Activated T-cell treated with anti-CD3 and anti-CD28 coated beads, Interleukin-2, amount 50 U/mL, for 4 hours (primary cell): Measurements from ENCODE around the gene CDC7. TPM values are rescaled to one million over a fixed set of nuclear protein-coding genes. Genes with fewer than 3 reads are reported as not detected.

Experiments used
- ATAC-seq, 2 donors: fragments of 200-7000 bp; cut with Tn5 transposase; one replicate each; pipeline ENCODE4 v1.10.0; 2021
- DNase-seq: peaks from one replicate; pipeline ENCODE4 v3.0.0-alpha.2; 2020
- H3K27me3 Mint-ChIP-seq: one replicate; pipeline ENCODE4 v1.8.0; 2021; ENCODE audit warnings: low read depth, mixed read lengths
- H3K36me3 Mint-ChIP-seq: one replicate; pipeline ENCODE4 v1.8.0; 2022; ENCODE audit warnings: mixed read lengths; ENCODE audit not compliant: insufficient read depth
- H3K4me1 Mint-ChIP-seq: one replicate; pipeline ENCODE4 v1.8.0; 2021; ENCODE audit warnings: low read depth, mixed read lengths
- H3K4me3 Mint-ChIP-seq: one replicate; pipeline ENCODE4 v1.8.0; 2021; ENCODE audit warnings: mild to moderate bottlenecking, moderate library complexity, mixed read lengths
- H3K9me3 Mint-ChIP-seq: one replicate; pipeline ENCODE4 v1.8.0; 2021; ENCODE audit warnings: mixed read lengths
- total RNA-seq, 3 donors: library from RNA; stranded (reverse); gene quantifications; one replicate each; pipeline ENCODE4 v1.2.1, GENCODE V29; 2021

The CDC7 gene
- total RNA-seq, 3 donors from 2014 or later, result 11.1 to 20.1 (median 16.6) TPM

- no peak for DNase-seq
- ATAC-seq, result peak; percentile 91 to 94
- H3K36me3 Mint-ChIP-seq, result peaks cover 2% of the 10 kb centered on the region
- no peak overlapping the region for H3K4me3 Mint-ChIP-seq
- peaks cover 25% of the 10 kb centered on the region for H3K4me1 Mint-ChIP-seq
- H3K27me3 Mint-ChIP-seq, result no peaks in the 10 kb centered on the region
- no peaks in the 10 kb centered on the region for H3K9me3 Mint-ChIP-seq
Measured at GRCh38 chr1:91523482-91523881, 22.8 kb downstream of the CDC7 start.

- ATAC-seq (no peak), DNase-seq (no peak)
- Mint-ChIP-seq H3K9me3 (no peaks in the 10 kb centered on the region), H3K27me3 (no peaks in the 10 kb centered on the region), H3K4me3 (no peak overlapping the region), H3K36me3 (peaks cover 2% of the 10 kb centered on the region), H3K4me1 (peaks cover 23% of the 10 kb centered on the region)
Measured at GRCh38 chr1:91526496-91526895, 25.8 kb downstream of the CDC7 start.

DNA sequence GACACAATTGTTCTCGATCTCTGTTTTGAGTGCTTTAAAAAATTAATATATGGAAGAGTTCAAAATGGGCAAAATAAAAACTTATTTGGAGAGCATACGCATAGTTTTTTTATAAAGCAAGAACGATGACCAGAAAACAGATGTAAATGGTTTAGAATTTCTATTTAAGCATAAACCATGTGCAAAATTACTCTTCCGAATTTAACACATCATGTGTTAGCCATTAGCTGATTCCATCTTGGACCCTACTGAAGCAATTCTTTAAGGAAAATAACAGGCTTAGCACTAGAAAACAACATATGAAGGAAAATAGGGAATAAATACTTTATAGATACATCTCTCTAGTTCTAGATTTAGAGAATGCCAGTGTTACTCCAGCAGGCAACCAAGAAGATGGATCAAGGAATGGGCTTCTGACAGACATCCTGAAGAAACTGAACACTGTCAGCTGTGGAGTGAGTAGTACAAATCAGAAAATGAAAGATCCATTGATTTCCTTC lies 26.7 kb downstream of the CDC7 start:
- no peak for ATAC-seq

GRCh38 chr1:91527781-91528180 lies 27.1 kb downstream of the CDC7 start:
- peaks cover 25% of the 10 kb centered on the region for H3K4me1 Mint-ChIP-seq
- H3K36me3 Mint-ChIP-seq, result peaks cover 2% of the 10 kb centered on the region
- no peaks in the 10 kb centered on the region for H3K9me3 Mint-ChIP-seq
- DNase-seq, result no peak
- H3K4me3 Mint-ChIP-seq, result no peak overlapping the region
- no peak for ATAC-seq
- no peaks in the 10 kb centered on the region for H3K27me3 Mint-ChIP-seq

More for the DNA sequence above, 26.7 kb downstream of the CDC7 start:
- Mint-ChIP-seq H3K27me3 (no peaks in the 10 kb centered on the region), H3K4me1 (peaks cover 23% of the 10 kb centered on the region), H3K4me3 (no peak overlapping the region), H3K9me3 (no peaks in the 10 kb centered on the region), H3K36me3 (peaks cover 2% of the 10 kb centered on the region)
- no peak for DNase-seq

- no peaks in the 10 kb centered on the region for H3K27me3 Mint-ChIP-seq
- no peak for ATAC-seq
- DNase-seq, result no peak
- H3K4me1 Mint-ChIP-seq, result peaks cover 18% of the 10 kb centered on the region
- no peaks in the 10 kb centered on the region for H3K9me3 Mint-ChIP-seq
- no peaks in the 10 kb centered on the region for H3K36me3 Mint-ChIP-seq
- no peak overlapping the region for H3K4me3 Mint-ChIP-seq
Measured at GRCh38 chr1:91529856-91530255, 29.2 kb downstream of the CDC7 start.

DNA sequence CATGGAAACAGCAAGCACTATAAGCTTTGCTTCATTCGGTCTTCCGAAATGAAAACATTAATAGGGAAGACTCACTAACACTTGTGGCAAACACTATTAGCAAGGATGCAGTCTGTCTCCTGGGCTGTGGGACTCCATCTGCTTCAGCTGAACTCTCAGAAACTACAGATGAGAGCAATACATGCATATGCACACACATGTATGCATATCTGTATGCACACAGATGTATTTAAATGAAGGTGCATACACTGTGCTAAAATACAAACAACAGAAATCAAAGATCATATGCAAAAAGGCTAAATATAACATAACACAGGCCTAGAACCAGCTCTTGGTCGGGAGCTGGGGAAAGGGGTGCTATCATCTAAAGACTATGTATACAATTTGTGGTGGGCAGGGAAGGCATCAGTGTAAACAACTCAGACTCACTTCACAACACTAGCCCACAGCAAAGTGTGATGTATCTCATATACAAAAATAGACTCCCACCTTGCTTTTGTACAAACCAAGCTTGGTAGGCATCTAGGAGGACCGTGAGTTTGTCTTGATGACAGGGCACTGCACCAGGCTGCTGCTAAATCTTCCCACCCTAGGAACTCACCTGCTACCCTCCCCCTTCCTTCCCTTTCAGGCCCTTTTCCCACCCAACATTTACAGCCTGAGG lies 32.8 kb downstream of the CDC7 start:
- Mint-ChIP-seq H3K9me3 (no peaks in the 10 kb centered on the region), H3K27me3 (no peaks in the 10 kb centered on the region), H3K36me3 (no peaks in the 10 kb centered on the region), H3K4me1 (peaks cover 26% of the 10 kb centered on the region), H3K4me3 (no peak overlapping the region)
- DNase-seq (no peak), ATAC-seq (no peak)

DNA sequence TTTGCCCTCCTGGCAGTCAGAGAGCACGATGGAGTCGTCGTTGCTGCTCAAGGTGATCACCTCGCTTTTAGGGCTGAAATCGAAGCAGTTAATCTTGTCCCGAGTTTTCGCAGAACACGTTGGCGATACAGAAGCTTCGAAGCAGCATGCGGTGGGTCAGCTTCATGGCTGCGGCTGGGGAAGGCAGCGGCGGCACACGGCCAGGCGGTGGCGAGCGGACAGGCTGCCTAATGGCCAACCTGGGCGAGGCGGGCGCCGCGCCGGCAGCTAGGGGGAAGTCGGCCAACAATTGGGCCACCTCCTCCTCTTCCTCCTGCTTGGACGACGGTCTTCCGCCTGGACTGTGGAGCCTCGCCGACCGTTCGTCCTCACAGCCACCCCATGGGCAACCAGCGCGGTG lies 34.8 kb downstream of the CDC7 start:
- Mint-ChIP-seq H3K36me3 (no peaks in the 10 kb centered on the region), H3K9me3 (no peaks in the 10 kb centered on the region), H3K4me1 (peaks cover 23% of the 10 kb centered on the region), H3K27me3 (no peaks in the 10 kb centered on the region), H3K4me3 (no peak overlapping the region)
- DNase-seq (no peak), ATAC-seq (no peak)

DNA sequence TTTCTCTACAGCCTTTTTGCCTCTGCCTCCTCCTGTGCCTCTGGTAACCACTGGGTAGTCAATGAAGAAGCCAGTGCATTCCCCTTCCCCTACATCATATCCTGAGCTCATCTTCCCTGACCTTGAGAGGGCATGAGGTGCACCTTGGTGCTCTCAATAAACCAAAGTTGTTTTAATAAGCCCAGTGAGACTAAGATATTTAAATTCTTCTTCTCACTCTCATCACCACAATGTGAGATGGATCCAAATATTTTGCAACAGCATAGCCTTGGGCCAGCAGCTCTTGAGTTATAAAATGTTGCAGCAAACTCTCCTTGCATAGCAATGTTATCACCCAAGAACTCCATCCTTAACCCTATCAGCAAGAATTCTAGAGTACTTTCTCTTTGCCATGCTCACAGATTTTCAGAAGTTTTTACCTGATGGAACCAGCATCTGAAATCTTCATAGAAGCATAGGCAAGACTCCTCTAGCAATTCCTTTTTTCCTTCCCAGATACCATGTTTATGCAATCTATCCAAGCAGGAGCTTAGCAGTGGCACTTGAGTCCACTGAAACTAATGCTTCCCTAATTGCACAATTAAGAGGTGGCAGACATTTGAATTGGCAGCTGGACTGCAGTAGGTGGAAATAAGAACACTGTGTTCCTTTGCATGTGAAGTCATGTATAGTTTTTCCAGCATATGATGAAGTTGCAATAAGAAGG lies 36.8 kb downstream of the CDC7 start:
- Mint-ChIP-seq H3K36me3 (peaks cover 1% of the 10 kb centered on the region), H3K9me3 (no peaks in the 10 kb centered on the region), H3K27me3 (no peaks in the 10 kb centered on the region), H3K4me3 (no peak overlapping the region), H3K4me1 (peaks cover 37% of the 10 kb centered on the region)
- DNase-seq (no peak), ATAC-seq (no peak)

DNA sequence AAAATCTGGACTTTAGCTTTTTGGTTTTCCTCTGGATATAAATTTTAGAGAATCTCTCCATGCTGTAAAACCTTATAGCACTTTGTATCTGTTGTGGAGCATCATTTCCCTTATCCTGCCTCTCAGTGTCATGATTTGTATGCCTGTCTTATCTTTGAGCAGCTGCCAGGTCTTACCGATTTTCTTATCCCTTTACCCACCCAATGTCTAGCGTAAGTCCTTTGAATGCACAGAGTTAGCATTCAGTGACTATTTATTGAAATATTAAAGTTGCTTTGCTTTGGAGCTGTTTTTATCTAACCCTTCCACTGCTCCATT lies 37.3 kb downstream of the CDC7 start:
- Mint-ChIP-seq H3K4me1 (peaks cover 34% of the 10 kb centered on the region), H3K36me3 (peaks cover 1% of the 10 kb centered on the region), H3K9me3 (no peaks in the 10 kb centered on the region), H3K27me3 (no peaks in the 10 kb centered on the region), H3K4me3 (no peak overlapping the region)
- DNase-seq (no peak), ATAC-seq (no peak)

GRCh38 chr1:91540910-91541309 lies 40.3 kb downstream of the CDC7 start:
- Mint-ChIP-seq H3K4me3 (no peak overlapping the region), H3K36me3 (peaks cover 1% of the 10 kb centered on the region), H3K9me3 (no peaks in the 10 kb centered on the region), H3K27me3 (no peaks in the 10 kb centered on the region), H3K4me1 (peaks cover 33% of the 10 kb centered on the region)
- no peak for DNase-seq
- ATAC-seq, result no peak

GRCh38 chr1:91541918-91542533 lies 41.4 kb downstream of the CDC7 start:
- DNase-seq, result no peak
- Mint-ChIP-seq H3K9me3 (no peaks in the 10 kb centered on the region), H3K4me3 (no peak overlapping the region), H3K36me3 (peaks cover 1% of the 10 kb centered on the region), H3K27me3 (no peaks in the 10 kb centered on the region), H3K4me1 (peaks cover 39% of the 10 kb centered on the region)
- no peak for ATAC-seq

DNA sequence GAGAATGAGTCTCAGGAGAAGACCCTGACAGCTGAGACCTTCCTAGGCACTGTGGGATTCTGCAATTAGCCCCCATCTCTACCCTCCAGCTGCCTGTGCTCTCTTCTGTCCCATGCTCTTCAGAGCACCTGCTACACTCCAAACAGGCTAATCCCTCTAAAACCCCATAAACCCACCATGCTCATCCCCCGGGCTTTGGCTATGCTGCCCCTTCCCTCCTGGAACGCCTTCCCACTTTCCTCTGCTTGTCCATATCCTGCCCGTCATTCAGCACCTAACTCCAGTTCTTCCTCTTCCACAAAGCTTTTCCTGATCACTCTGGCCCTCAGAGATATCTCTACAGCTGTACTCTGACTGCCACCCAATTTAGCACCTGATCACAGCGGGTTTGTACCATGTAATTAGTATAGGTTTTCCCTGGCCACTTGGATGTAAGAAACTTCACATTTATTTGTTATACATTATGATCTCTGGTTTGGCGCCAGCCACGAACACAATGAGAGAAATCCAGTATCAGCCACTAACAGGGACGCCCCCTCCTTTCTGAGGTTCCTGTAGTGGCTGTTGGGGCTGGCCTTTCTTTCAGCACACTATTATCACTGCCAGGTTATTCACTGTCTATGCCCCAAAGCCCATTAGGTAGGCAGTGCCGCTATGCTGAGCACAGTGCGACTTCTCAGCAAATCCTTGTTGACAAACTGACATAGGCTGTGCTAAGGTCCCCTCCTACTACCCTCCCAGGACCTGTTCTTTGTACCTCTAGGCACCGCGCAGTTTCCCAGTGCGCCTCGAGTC lies 45.1 kb downstream of the CDC7 start:
- no peaks in the 10 kb centered on the region for H3K27me3 Mint-ChIP-seq
- ATAC-seq (no peak), DNase-seq (no peak)
- peaks cover 3% of the 10 kb centered on the region for H3K9me3 Mint-ChIP-seq
- peaks cover 1% of the 10 kb centered on the region for H3K36me3 Mint-ChIP-seq
- H3K4me3 Mint-ChIP-seq, result no peak overlapping the region
- H3K4me1 Mint-ChIP-seq, result peaks cover 62% of the 10 kb centered on the region

- no peak for ATAC-seq
- Mint-ChIP-seq H3K36me3 (peaks cover 1% of the 10 kb centered on the region), H3K4me3 (no peak overlapping the region), H3K4me1 (peaks cover 63% of the 10 kb centered on the region), H3K9me3 (peaks cover 4% of the 10 kb centered on the region), H3K27me3 (no peaks in the 10 kb centered on the region)
- no peak for DNase-seq
Measured at GRCh38 chr1:91546301-91546581, 45.6 kb downstream of the CDC7 start.

GRCh38 chr1:91546876-91547275 lies 46.2 kb downstream of the CDC7 start:
- H3K4me3 Mint-ChIP-seq, result no peak overlapping the region
- H3K36me3 Mint-ChIP-seq, result peaks cover 1% of the 10 kb centered on the region
- ATAC-seq (no peak), DNase-seq (no peak)
- peaks cover 63% of the 10 kb centered on the region for H3K4me1 Mint-ChIP-seq
- no peaks in the 10 kb centered on the region for H3K27me3 Mint-ChIP-seq
- peaks cover 4% of the 10 kb centered on the region for H3K9me3 Mint-ChIP-seq
